ENCODE measurements around the gene GATA6.
"Not testable (repeated sequence)": the region's sequence is repeated elsewhere in the genome, so short reads cannot be mapped to it uniquely, and the experiment has no call there.

Gene GATA6

DNA sequence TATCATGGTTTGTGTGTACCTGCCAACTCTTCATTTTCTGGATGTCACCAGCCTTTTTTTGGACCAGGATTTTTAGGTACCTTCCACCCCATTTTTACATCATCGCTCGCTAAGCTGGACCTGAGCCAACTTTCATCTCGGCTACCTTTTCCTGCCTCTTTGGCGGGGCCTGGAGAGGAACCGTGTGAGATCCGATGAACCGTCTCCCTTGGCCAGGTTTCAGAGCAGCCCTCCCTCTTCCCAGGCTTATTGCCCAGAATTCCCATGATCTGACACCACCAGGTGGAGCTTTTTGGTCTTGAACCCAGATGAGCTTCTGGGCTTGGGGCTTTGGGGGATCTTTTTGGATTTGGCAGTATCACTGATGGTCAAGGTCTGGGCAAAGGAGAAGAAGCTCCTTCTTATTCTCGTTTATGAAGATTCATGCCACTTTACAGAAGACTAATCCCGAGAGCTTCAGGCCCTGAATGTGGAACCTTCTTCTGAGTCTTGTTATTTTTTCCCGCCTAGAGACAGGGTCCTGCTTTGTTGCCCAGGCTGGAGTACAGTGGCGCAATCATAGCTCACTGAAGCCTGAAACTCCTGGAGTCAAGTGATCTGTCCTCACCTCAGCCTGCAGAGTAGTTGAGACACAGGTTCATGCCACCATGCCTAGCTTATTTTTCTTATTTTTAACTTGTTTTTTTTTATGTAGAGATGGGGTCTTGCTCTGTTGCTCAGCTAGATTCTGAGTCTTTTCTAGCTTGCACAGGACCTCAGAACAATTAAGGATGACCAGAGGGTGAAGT lies 50.4 kb downstream of the GATA6 start:
- Histone ChIP-seq H3K4me1 (ENCODE audit: control insufficient read depth, insufficient read depth, low read length) (peaks cover 5% of the 10 kb centered on the region), H3K36me3 (ENCODE audit: control insufficient read depth, insufficient read depth, low read length) (no peaks in the 10 kb centered on the region), H3K27me3 (ENCODE audit: control insufficient read depth, insufficient read depth, low read length, poor library complexity, severe bottlenecking) (no peaks in the 10 kb centered on the region), H3K4me3 (ENCODE audit: insufficient read depth, low read depth, low read length) (no peak overlapping the region), H3K27ac (ENCODE audit: insufficient read depth, low read depth, low read length, poor library complexity, severe bottlenecking) (no peak overlapping the region), H3K9me3 (ENCODE audit: control insufficient read depth, low read length) (no peaks in the 10 kb centered on the region)
- WGBS, 2 experiments = 87 to 88% methylated on average over 11 of the region's 11 CpGs

DNA sequence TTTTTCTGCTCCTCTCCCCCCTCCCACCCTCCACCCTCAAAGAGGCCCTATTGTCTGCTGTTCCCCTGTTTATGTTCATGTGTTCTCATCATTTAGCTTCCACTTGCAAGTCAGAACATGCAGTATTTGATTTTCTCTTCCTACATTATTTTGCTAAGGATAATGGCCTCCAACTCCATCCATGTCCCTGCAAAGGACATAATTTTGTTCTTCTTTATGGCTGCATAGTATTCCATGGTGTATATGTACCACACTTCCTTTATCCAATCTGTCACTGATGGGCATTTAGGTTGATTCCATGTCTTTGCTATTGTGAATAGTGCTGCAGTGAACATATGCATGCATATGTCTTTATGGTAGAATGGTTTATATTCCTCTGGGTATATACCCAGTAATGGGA lies 51.2 kb downstream of the GATA6 start:
- not testable (repeated sequence) for H3K27me3 ChIP-seq (ENCODE audit: control insufficient read depth, insufficient read depth, low read length, poor library complexity, severe bottlenecking); H3K27ac ChIP-seq (ENCODE audit: insufficient read depth, low read depth, low read length, poor library complexity, severe bottlenecking); H3K4me3 ChIP-seq (ENCODE audit: insufficient read depth, low read depth, low read length); H3K4me1 ChIP-seq (ENCODE audit: control insufficient read depth, insufficient read depth, low read length); H3K9me3 ChIP-seq (ENCODE audit: control insufficient read depth, low read length); H3K36me3 ChIP-seq (ENCODE audit: control insufficient read depth, insufficient read depth, low read length)

DNA sequence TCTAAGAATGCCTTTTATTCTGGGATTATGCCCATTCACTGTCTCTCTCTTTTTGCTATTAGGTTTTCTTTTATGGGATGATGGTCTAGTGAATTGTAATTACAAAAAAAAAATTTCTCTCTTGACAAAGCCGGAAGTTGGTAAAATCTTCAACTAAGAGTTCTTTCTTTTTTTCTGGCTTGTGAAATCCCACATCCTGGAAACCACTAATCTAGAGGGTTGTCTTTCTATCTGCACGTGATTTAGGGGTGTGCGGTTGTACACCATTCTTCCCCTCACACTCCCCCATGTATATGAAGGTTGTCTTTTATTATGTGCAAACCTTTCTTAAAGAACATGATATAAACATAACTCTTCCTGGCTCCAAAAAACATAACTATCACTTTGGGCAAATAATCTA lies 52.0 kb downstream of the GATA6 start:
- no peak overlapping the region for H3K27ac ChIP-seq (ENCODE audit: insufficient read depth, low read depth, low read length, poor library complexity, severe bottlenecking)
- H3K4me3 ChIP-seq (ENCODE audit: insufficient read depth, low read depth, low read length) = no peak overlapping the region
- H3K27me3 ChIP-seq (ENCODE audit: control insufficient read depth, insufficient read depth, low read length, poor library complexity, severe bottlenecking) = no peaks in the 10 kb centered on the region
- WGBS, 2 experiments = 82 to 100% methylated on average over 1 of the region's 3 CpGs
- H3K4me1 ChIP-seq (ENCODE audit: control insufficient read depth, insufficient read depth, low read length) = peaks cover 5% of the 10 kb centered on the region
- H3K36me3 ChIP-seq (ENCODE audit: control insufficient read depth, insufficient read depth, low read length) = no peaks in the 10 kb centered on the region
- H3K9me3 ChIP-seq (ENCODE audit: control insufficient read depth, low read length) = no peaks in the 10 kb centered on the region

DNA sequence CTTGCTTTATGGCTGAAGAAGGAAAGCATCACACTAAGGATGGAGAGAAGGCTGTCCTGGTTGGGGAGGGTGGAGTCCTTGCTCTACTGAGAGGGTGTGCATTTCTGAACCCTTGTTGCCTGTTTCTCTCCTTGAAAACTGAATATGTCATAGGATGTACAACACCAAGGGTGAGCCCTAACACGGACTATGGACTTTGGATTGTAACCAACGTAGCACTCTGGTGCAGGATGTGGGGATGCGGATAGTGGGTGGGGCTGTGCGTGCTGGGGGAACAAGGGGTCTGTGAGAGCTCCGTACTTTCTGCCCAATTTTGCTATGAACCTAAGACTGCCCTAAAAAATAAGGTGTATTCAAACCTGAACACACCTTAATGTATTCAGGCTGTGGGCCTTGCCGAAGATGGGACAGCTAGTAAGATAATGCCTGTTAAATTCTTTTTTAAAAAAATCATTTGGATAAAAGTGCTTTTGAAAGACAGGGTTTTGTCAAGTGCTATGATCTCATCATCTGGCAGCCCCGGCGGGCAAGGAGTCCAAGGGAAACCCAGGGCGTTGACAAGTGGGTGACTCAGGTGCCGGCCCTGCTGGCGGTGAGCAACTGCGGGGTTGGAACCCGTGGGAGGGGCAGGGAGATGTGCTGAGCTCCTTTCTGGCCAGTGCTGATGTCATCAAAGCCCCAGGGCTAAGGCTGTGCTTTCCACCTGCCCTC lies 54.0 kb downstream of the GATA6 start:
- no peaks in the 10 kb centered on the region for H3K9me3 ChIP-seq (ENCODE audit: control insufficient read depth, low read length)
- H3K27ac ChIP-seq (ENCODE audit: insufficient read depth, low read depth, low read length, poor library complexity, severe bottlenecking) = no peak overlapping the region
- H3K36me3 ChIP-seq (ENCODE audit: control insufficient read depth, insufficient read depth, low read length) = no peaks in the 10 kb centered on the region
- no peak overlapping the region for H3K4me3 ChIP-seq (ENCODE audit: insufficient read depth, low read depth, low read length)
- 70 to 72% methylated on average over 13 of the region's 13 CpGs for WGBS, 2 experiments
- H3K4me1 ChIP-seq (ENCODE audit: control insufficient read depth, insufficient read depth, low read length) = no peaks in the 10 kb centered on the region
- H3K27me3 ChIP-seq (ENCODE audit: control insufficient read depth, insufficient read depth, low read length, poor library complexity, severe bottlenecking) = no peaks in the 10 kb centered on the region

DNA sequence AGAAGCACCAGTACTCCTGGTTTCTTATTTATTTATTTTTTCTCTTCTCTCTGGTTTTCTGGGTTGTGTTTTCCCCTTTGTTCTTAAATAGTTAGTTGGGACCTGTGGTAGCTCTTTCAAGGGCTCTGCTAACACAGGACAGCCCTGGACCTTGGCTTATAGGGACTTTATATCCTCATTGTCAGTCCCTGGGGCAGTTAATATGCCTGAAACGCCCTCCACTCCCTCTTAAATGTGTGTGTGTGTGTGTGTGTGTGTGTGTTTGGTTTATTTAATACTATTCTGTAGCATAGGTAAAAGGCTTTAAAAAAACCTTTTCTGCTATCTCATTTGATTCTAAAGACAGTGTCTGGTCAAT lies 54.6 kb downstream of the GATA6 start:
- WGBS, 2 experiments = 70% methylated on average over 1 of the region's 1 CpG; no CpG with 5 or more reads in 1 of the 2 experiments
- H3K4me1 ChIP-seq (ENCODE audit: control insufficient read depth, insufficient read depth, low read length) = no peaks in the 10 kb centered on the region
- H3K36me3 ChIP-seq (ENCODE audit: control insufficient read depth, insufficient read depth, low read length) = no peaks in the 10 kb centered on the region
- H3K9me3 ChIP-seq (ENCODE audit: control insufficient read depth, low read length) = no peaks in the 10 kb centered on the region
- H3K27ac ChIP-seq (ENCODE audit: insufficient read depth, low read depth, low read length, poor library complexity, severe bottlenecking) = no peak overlapping the region
- no peaks in the 10 kb centered on the region for H3K27me3 ChIP-seq (ENCODE audit: control insufficient read depth, insufficient read depth, low read length, poor library complexity, severe bottlenecking)
- H3K4me3 ChIP-seq (ENCODE audit: insufficient read depth, low read depth, low read length) = no peak overlapping the region

DNA sequence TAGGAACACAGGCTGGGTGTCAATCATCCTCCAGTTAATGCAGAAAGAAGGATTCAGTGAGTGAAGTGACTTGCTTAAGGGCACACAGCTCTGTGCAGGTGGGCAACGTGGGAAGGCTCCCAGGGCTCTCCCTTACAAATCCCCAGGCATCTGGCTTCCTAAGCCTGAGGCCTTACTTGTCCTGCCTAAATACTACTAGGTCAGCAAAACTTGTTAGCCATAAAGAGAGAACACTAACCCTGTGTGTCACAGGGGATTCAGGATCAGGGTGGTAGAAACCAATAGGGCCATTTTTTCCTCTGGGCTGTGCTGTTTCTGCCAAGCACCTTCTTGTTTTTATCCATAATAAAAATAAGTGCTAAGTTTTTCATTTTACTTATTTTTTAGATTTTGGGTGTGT lies 55.0 kb downstream of the GATA6 start:
- H3K27me3 ChIP-seq (ENCODE audit: control insufficient read depth, insufficient read depth, low read length, poor library complexity, severe bottlenecking) = no peaks in the 10 kb centered on the region
- 55 to 80% methylated on average over 1 of the region's 1 CpG for WGBS, 2 experiments
- H3K9me3 ChIP-seq (ENCODE audit: control insufficient read depth, low read length) = no peaks in the 10 kb centered on the region
- no peaks in the 10 kb centered on the region for H3K36me3 ChIP-seq (ENCODE audit: control insufficient read depth, insufficient read depth, low read length)
- H3K27ac ChIP-seq (ENCODE audit: insufficient read depth, low read depth, low read length, poor library complexity, severe bottlenecking) = no peak overlapping the region
- no peak overlapping the region for H3K4me3 ChIP-seq (ENCODE audit: insufficient read depth, low read depth, low read length)
- no peaks in the 10 kb centered on the region for H3K4me1 ChIP-seq (ENCODE audit: control insufficient read depth, insufficient read depth, low read length)

DNA sequence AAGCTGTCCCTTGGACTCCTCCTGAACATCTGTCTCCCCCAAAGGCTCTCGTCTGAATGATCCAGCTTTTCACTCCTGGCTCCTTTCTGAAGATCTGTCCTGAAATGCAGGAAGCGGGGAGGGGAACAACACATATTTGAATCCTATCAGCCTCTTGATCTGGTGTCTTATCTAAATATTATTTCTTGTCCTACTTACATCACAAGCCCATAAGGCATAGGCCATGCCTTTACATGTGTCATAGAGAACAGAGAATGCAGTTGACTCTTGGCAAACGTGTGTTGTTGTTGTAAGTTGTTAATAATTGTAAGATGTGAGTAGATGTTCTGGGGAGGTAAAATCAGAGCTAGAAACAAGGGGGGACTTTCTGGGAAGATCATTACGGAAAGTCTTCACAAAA lies 57.4 kb downstream of the GATA6 start:
- H3K27ac ChIP-seq (ENCODE audit: insufficient read depth, low read depth, low read length, poor library complexity, severe bottlenecking) = no peak overlapping the region
- no peak overlapping the region for H3K4me3 ChIP-seq (ENCODE audit: insufficient read depth, low read depth, low read length)
- H3K4me1 ChIP-seq (ENCODE audit: control insufficient read depth, insufficient read depth, low read length) = no peaks in the 10 kb centered on the region
- no peaks in the 10 kb centered on the region for H3K27me3 ChIP-seq (ENCODE audit: control insufficient read depth, insufficient read depth, low read length, poor library complexity, severe bottlenecking)
- H3K9me3 ChIP-seq (ENCODE audit: control insufficient read depth, low read length) = no peaks in the 10 kb centered on the region
- no peaks in the 10 kb centered on the region for H3K36me3 ChIP-seq (ENCODE audit: control insufficient read depth, insufficient read depth, low read length)
- WGBS, 2 experiments = 88 to 96% methylated on average over 4 of the region's 4 CpGs

DNA sequence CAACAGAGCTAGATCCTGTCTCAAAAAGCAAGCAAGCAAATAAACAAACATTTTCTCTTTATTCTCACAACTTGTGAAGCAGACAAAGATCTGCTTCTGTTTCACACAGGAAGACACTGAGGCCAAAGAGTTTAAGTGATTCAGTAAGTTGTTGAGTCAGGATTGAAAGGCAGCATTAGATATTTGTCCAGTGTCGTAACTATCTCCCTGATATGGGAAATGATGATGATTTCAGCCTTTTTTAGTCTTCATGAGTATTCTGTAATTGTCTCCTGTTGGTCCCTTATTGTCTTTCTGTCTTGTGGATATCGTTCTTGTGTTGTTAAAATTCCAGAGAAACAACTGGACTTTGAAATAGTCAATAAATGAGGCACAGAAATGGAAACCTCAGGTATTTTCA lies 59.6 kb downstream of the GATA6 start:
- WGBS, 2 experiments = 89 to 95% methylated on average over 2 of the region's 2 CpGs
- H3K27ac ChIP-seq (ENCODE audit: insufficient read depth, low read depth, low read length, poor library complexity, severe bottlenecking) = no peak overlapping the region
- H3K27me3 ChIP-seq (ENCODE audit: control insufficient read depth, insufficient read depth, low read length, poor library complexity, severe bottlenecking) = no peaks in the 10 kb centered on the region
- H3K36me3 ChIP-seq (ENCODE audit: control insufficient read depth, insufficient read depth, low read length) = no peaks in the 10 kb centered on the region
- H3K9me3 ChIP-seq (ENCODE audit: control insufficient read depth, low read length) = no peaks in the 10 kb centered on the region
- no peak overlapping the region for H3K4me3 ChIP-seq (ENCODE audit: insufficient read depth, low read depth, low read length)
- H3K4me1 ChIP-seq (ENCODE audit: control insufficient read depth, insufficient read depth, low read length) = no peaks in the 10 kb centered on the region

DNA sequence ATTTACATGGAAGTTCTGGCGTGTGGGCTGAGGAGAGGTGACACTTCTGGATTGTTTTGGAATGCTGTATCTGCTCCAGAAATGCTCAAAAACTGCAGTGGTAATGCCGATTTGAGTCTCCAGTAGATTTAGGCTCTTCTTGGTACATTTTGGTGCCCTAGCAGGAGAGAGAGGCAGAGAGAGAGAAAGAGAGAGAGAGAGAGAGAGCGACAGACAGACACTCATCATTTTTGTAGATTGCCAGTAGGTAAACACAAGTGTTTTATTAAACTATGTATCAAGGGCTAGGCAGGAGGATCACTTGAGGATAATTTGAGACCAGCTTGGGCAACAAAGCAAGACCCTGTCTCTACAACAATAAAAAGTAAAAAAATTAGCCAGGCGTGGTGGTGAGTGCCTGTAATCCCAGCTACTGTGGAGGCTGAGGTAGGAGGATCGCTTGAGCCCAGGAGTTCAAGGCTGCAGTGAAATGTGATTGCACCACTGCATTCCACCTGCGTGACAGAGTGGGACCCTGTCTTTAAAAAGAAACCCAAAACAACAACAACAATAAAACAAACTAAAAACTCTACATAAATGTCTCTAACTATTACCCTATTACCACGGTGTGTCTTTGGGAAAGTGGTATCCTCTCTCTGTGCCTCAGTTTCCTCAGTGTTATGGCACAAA lies 60.2 kb downstream of the GATA6 start:
- H3K4me3 ChIP-seq (ENCODE audit: insufficient read depth, low read depth, low read length) = no peak overlapping the region
- 88 to 90% methylated on average over 6 to 7 of the region's 7 CpGs for WGBS, 2 experiments
- H3K9me3 ChIP-seq (ENCODE audit: control insufficient read depth, low read length) = no peaks in the 10 kb centered on the region
- H3K27ac ChIP-seq (ENCODE audit: insufficient read depth, low read depth, low read length, poor library complexity, severe bottlenecking) = no peak overlapping the region
- H3K4me1 ChIP-seq (ENCODE audit: control insufficient read depth, insufficient read depth, low read length) = no peaks in the 10 kb centered on the region
- no peaks in the 10 kb centered on the region for H3K36me3 ChIP-seq (ENCODE audit: control insufficient read depth, insufficient read depth, low read length)
- no peaks in the 10 kb centered on the region for H3K27me3 ChIP-seq (ENCODE audit: control insufficient read depth, insufficient read depth, low read length, poor library complexity, severe bottlenecking)

DNA sequence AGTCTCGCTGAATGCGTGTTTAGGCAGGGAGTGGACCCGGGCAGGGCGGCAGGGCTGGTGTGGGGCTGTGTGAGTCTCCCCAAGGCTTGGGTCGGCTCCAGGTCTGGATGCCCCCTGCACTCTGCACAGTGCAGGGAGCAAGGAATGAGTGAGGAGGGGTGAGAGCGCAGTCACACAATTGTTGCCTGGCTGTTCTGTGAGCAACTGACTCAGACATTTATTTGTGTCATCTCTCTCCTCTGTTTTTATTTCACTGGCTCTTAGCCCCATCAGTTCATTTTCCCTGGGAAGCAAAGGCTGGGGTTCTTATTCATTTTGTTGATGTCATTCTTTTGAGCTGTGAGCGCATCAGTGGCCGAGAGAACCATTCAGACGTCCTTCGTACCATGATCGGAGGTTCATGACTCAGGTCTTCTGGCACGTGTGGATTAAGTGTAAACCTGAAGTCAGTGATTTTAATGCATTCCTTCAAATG lies 61.1 kb downstream of the GATA6 start:
- Histone ChIP-seq H3K9me3 (ENCODE audit: control insufficient read depth, low read length) (no peaks in the 10 kb centered on the region), H3K4me3 (ENCODE audit: insufficient read depth, low read depth, low read length) (no peak overlapping the region), H3K27me3 (ENCODE audit: control insufficient read depth, insufficient read depth, low read length, poor library complexity, severe bottlenecking) (no peaks in the 10 kb centered on the region), H3K36me3 (ENCODE audit: control insufficient read depth, insufficient read depth, low read length) (no peaks in the 10 kb centered on the region), H3K4me1 (ENCODE audit: control insufficient read depth, insufficient read depth, low read length) (no peaks in the 10 kb centered on the region), H3K27ac (ENCODE audit: insufficient read depth, low read depth, low read length, poor library complexity, severe bottlenecking) (no peak overlapping the region)
- 91 to 93% methylated on average over 12 of the region's 12 CpGs for WGBS, 2 experiments
